Loucy (cell line): Measurements from ENCODE around the gene MPL.
A peak's percentile ranks its signal among the peaks of the same experiment; 100 is the strongest.

Source experiments
- CTCF ChIP-seq: fragments of 200-600 bp; sonication (generic); conservative IDR thresholded peaks from 2 replicates; pipeline ENCODE4 v1.5.1; 2014; ENCODE audit warnings: mild to moderate bottlenecking, antibody characterized with exemption, low read length
- EZH2phosphoT487 ChIP-seq: fragments of 200-600 bp; IDR thresholded peaks from 2 replicates; pipeline ENCODE4 v1.6.1; 2018; ENCODE audit warnings: antibody characterized with exemption, mild to moderate bottlenecking, moderate library complexity, borderline replicate concordance

- TF ChIP-seq CTCF = peak; percentile 66
- no peak for TF ChIP-seq EZH2phosphoT487
Observed at GRCh38 chr1:43358121-43358745, 20.6 kb downstream of the MPL start.
